K562 (cell line): ENCODE data around the gene GNG3. TPM values are rescaled to one million over a fixed set of nuclear protein-coding genes. Genes with fewer than 3 reads are reported as not detected.

Experiments used
- ATAC-seq: fragments of 200-7000 bp; cut with Tn5 transposase; 3 replicates; pipeline ENCODE4 v1.9.1; 2020; ENCODE audit warnings: moderate library complexity
- BruUV-seq: library from RNA; stranded (reverse); fragments of 400-500 nt; replicated peaks from 2 replicates; lab custom pipeline; 2021; lab: Mats Ljungman, UMichigan
- CTCF ChIA-PET: fragments of 300-600 bp; formaldehyde crosslinking; extraction: SDS; loops from one replicate; lab custom pipeline; 2021; ENCODE audit warnings: low intra/inter-chr PET ratio; lab: Yijun Ruan, JAX
- POLR2A ChIA-PET: fragments of 300-600, 350-650 bp; sonication (Branson Sonifier 250); formaldehyde crosslinking; extraction: SDS; loops from one replicate; lab custom pipeline; 2021; ENCODE audit warnings: antibody characterized with exemption, inconsistent platforms; lab: Yijun Ruan, JAX
- DNase-seq, 4 experiments: peaks; one replicate each; pipeline versions ENCODE4 v3.0.0 to v3.0.0-alpha.2; 2011 to 2018; ENCODE audit warnings: low spot score in 3 of 4, mixed read lengths in 3 of 4; ENCODE audit errors: extremely low read depth in 1 of 4
- FAIRE-seq: peaks from 2 replicates; lab custom pipeline; 2011; peaks lifted over from hg19 to GRCh38; lab: Jason Lieb, UNC
- H2AFZ ChIP-seq: 2 replicates; pipeline ENCODE4 v1.6.0; 2011; ENCODE audit warnings: low read depth, low read length, control low read depth, inconsistent platforms
- H3K27ac ChIP-seq: fragments of 200-600 bp; 3 replicates; pipeline ENCODE4 v1.8.0; 2011; ENCODE audit warnings: low read depth, mild to moderate bottlenecking, control low read depth, inconsistent platforms, low read length, moderate library complexity, mixed read lengths; ENCODE audit errors: extremely low read depth
- H3K27me3 ChIP-seq, 2 experiments: fragments of 300-600 bp in 1 of 2; 2 replicates in 1 of 2; 3 replicates in 1 of 2; pipeline versions ENCODE4 v1.6.0 to v1.8.0; 2011; ENCODE audit warnings: inconsistent platforms in 2 of 2, low read length in 2 of 2, mild to moderate bottlenecking in 1 of 2, mixed read lengths in 1 of 2, moderate library complexity in 1 of 2; ENCODE audit not compliant: control insufficient read depth in 2 of 2, insufficient read depth in 2 of 2
- H3K36me3 ChIP-seq: fragments of 300-600 bp; 3 replicates; pipeline ENCODE4 v1.8.0; 2011; ENCODE audit warnings: mild to moderate bottlenecking, low read length, inconsistent platforms; ENCODE audit not compliant: control insufficient read depth, insufficient read depth
- H3K4me1 ChIP-seq, 2 experiments: fragments of 200-600 bp in 1 of 2; replicated peaks in 1 of 2; 2 replicates in 1 of 2; 3 replicates in 1 of 2; pipeline versions ENCODE4 v1.5.1 to v1.8.0; 2011; ENCODE audit warnings: inconsistent platforms in 2 of 2, low read length in 2 of 2, mild to moderate bottlenecking in 1 of 2, mixed read lengths in 1 of 2, moderate library complexity in 1 of 2; ENCODE audit not compliant: control insufficient read depth in 2 of 2, insufficient read depth in 2 of 2
- H3K4me2 ChIP-seq: 2 replicates; pipeline ENCODE4 v1.6.1; 2011; ENCODE audit warnings: low read length, control low read depth, inconsistent platforms, mixed read lengths; ENCODE audit not compliant: insufficient read depth
- H3K4me3 ChIP-seq: fragments of 200-600 bp; sonication (generic), shearing (Covaris generic); 2 replicates; pipeline ENCODE4 v1.5.1; 2016; ENCODE audit warnings: control low read depth, inconsistent platforms
- H3K79me2 ChIP-seq: fragments of 200-600 bp; 3 replicates; pipeline ENCODE4 v1.8.0; 2011; ENCODE audit warnings: low read length, inconsistent platforms; ENCODE audit not compliant: control insufficient read depth, insufficient read depth
- H3K9ac ChIP-seq, 2 experiments: 2 replicates each; pipeline versions ENCODE4 v1.6.0 to v1.6.1; 2011; ENCODE audit warnings: low read depth in 2 of 2, low read length in 2 of 2, control low read depth in 1 of 2, inconsistent platforms in 1 of 2, mild to moderate bottlenecking in 1 of 2, mixed read lengths in 1 of 2; ENCODE audit not compliant: insufficient read depth in 1 of 2
- H3K9me1 ChIP-seq: one replicate; pipeline ENCODE4 v1.6.0; 2011; ENCODE audit warnings: inconsistent platforms, mild to moderate bottlenecking, low read length, moderate library complexity; ENCODE audit not compliant: control insufficient read depth, insufficient read depth
- H3K9me3 ChIP-seq: replicated peaks from 2 replicates; pipeline ENCODE4 v1.5.1; 2011; ENCODE audit warnings: low read depth, low read length, inconsistent platforms; ENCODE audit not compliant: control insufficient read depth, insufficient read depth
- H4K20me1 ChIP-seq: replicated peaks from 2 replicates; pipeline ENCODE4 v1.6.1; 2011; ENCODE audit warnings: low read length, inconsistent platforms, mixed read lengths; ENCODE audit not compliant: control insufficient read depth, insufficient read depth
- EP400 ChIP-seq: fragments of 450-650 bp; IDR thresholded peaks from 2 replicates; pipeline ENCODE4 v1.6.1; 2017; ENCODE audit warnings: antibody characterized with exemption, mild to moderate bottlenecking, moderate library complexity
- HDAC1 ChIP-seq, 2 experiments: fragments of 450-650 bp; IDR thresholded peaks; 2 replicates each; pipeline ENCODE4 v1.6.1; 2016 to 2017; ENCODE audit warnings: inconsistent platforms in 1 of 2, mild to moderate bottlenecking in 1 of 2, moderate library complexity in 1 of 2
- HES1 ChIP-seq: fragments of 450-650 bp; IDR thresholded peaks from 2 replicates; pipeline ENCODE4 v1.6.1; 2016; ENCODE audit warnings: low read depth, mild to moderate bottlenecking, moderate library complexity
- NCOA4 ChIP-seq: fragments of 450-650 bp; IDR thresholded peaks from 2 replicates; pipeline ENCODE4 v1.6.1; 2018; ENCODE audit warnings: mild to moderate bottlenecking; ENCODE audit not compliant: partially characterized antibody
- NEUROD1 ChIP-seq: fragments of 150-350 bp; IDR thresholded peaks from 2 replicates; pipeline ENCODE4 v1.6.1; 2014; ENCODE audit warnings: borderline replicate concordance, low read length, low read depth; ENCODE audit not compliant: partially characterized antibody
- NFYB ChIP-seq: IDR thresholded peaks from 2 replicates; pipeline ENCODE4 v1.6.1; 2011; ENCODE audit warnings: mild to moderate bottlenecking, moderate library complexity; ENCODE audit not compliant: insufficient read length; ENCODE audit errors: extremely low read depth
- POLR3G ChIP-seq: IDR thresholded peaks from 2 replicates; pipeline ENCODE4 v1.6.1; 2011; ENCODE audit not compliant: insufficient read length, insufficient replicate concordance; ENCODE audit errors: extremely low read depth
- PRDM10 ChIP-seq: fragments of 450-650 bp; IDR thresholded peaks from 2 replicates; pipeline ENCODE4 v1.6.1; 2018; ENCODE audit not compliant: partially characterized antibody
- PRPF4 ChIP-seq: fragments of 200-400 bp; formaldehyde crosslinking; IDR thresholded peaks from one replicate; pipeline ENCODE4 v1.6.1; 2017; ENCODE audit warnings: low read length, low read depth, mild to moderate bottlenecking; ENCODE audit not compliant: insufficient read depth, poor library complexity, severe bottlenecking
- XRCC5 ChIP-seq: fragments of 200-400 bp; formaldehyde crosslinking; IDR thresholded peaks from 2 replicates; pipeline ENCODE4 v1.6.1; 2017; ENCODE audit warnings: low read depth, mild to moderate bottlenecking, low read length
- ZNF3 ChIP-seq: fragments of 250-450 bp; sonication (Bioruptor Pico); IDR thresholded peaks from 2 replicates; pipeline ENCODE4 v1.5.0; 2021; ENCODE audit warnings: mild to moderate bottlenecking, moderate library complexity
- ZNF639 ChIP-seq, 2 experiments: fragments of 200-800 bp in 1 of 2; sonication (Bioruptor generic) in 1 of 2; sonication (generic) in 1 of 2; formaldehyde crosslinking in 1 of 2; IDR thresholded peaks in 1 of 2; conservative IDR thresholded peaks in 1 of 2; 2 replicates each; pipeline versions ENCODE4 v1.5.0 to v1.6.1; 2016 to 2020; ENCODE audit warnings: missing compliant biosample characterization in 1 of 2, missing genetic modification characterization in 1 of 2, missing genetic modification reagents in 1 of 2
- WGBS: fragments of 100-300 bp; shearing (Covaris generic); methylation state at CpG from one replicate; pipeline ENCODE4 v1.1.6; 2016; ENCODE audit warnings: low coverage, mixed read lengths; ENCODE audit not compliant: insufficient coverage; ENCODE audit errors: missing lambda C conversion rate; 5-methylcytosine and 5-hydroxymethylcytosine counted together
- in situ Hi-C: fragments of 300-500 bp; cut with MboI; formaldehyde crosslinking; loops from 4 replicates; pipeline ENCODE4 v1.15.0; 2018; ENCODE audit warnings: inconsistent platforms, mixed read lengths
- intact Hi-C: fragments of 100-400 bp; cut with micrococcal nuclease; formaldehyde crosslinking; loops from 2 replicates; pipeline ENCODE4 v1.14.2; 2022
- polyA plus RNA-seq, 8 experiments: library from polyadenylated mRNA; depleted of rRNA in 4 of 8; stranded (reverse) in 5 of 8; unstranded in 3 of 8; fragments of >200 nt; fragmentation: Nextera tagmentation in 2 of 8; fragmentation: Illumina TruSeq in 1 of 8; extraction: Ambion mirVana in 2 of 8; extraction: Trizol in 1 of 8; gene quantifications; 2 replicates each; pipeline versions ENCODE4 v1.2.1 to v1.2.3, GENCODE V29; 2011 to 2014; ENCODE audit warnings: inconsistent platforms in 1 of 8, missing spikeins in 1 of 8
- total RNA-seq, 7 experiments: library from RNA; depleted of rRNA in 6 of 7; stranded (reverse); fragments of >200 nt in 6 of 7; fragmentation: Illumina TruSeq in 2 of 7; extraction: Trizol in 2 of 7; gene quantifications; 2 replicates each; pipeline versions ENCODE4 v1.2.1 to v1.2.3, GENCODE V29; 2011 to 2021; ENCODE audit warnings: low replicate concordance in 1 of 7

GNG3 gene
- total and polyA plus RNA-seq, 9 of the 15 experiments (the other 6 are each of a cell fraction or from before 2014, with no cell fraction given) = 0.07 TPM; not detected in 8

GRCh38 chr11:62727872-62728170 lies 20.3 kb downstream of the GNG3 start:
- CTCF ChIA-PET = interaction anchor here (1.1 kb wide), 1 partner anchor 60 kb away, joined by 4 read pairs; the partner anchor contains the start of gene TMEM179B
- in situ Hi-C loops (no loop called here), intact Hi-C loops (loop anchor here (1.0 to 10.0 kb wide), 7 partner anchors 21 to 136 kb away; partner anchors contain the start of genes BSCL2, GNG3, POLR2G and TMEM179B)
- FAIRE-seq (peak; percentile 91), DNase-seq (peak; percentile 61 to 97 (median 81)), ATAC-seq (peak; percentile 80)
- Histone ChIP-seq H3K9me1 (no peaks in the 10 kb centered on the region), H3K4me2 (peak overlapping the region; percentile 100), H3K27me3 (no peaks in the 10 kb centered on the region), H2AFZ (peak overlapping the region; percentile 100), H3K9ac (peak overlapping the region; percentile 98 to 100), H3K4me3 (peak overlapping the region; percentile 90), H3K36me3 (peaks cover 49% of the 10 kb centered on the region), H3K79me2 (peaks cover 70% of the 10 kb centered on the region), H3K4me1 (peaks cover 13 to 19% of the 10 kb centered on the region in 2 experiments; a peak in 4 of 5 replicates), H4K20me1 (peaks cover 6% of the 10 kb centered on the region; the same call in 1 of the 2 replicates), H3K27ac (peak overlapping the region; percentile 99), H3K9me3 (no peaks in the 10 kb centered on the region)
- WGBS = under 1% methylated on average over 20 of the region's 20 CpGs
- POLR2A ChIA-PET = interaction anchor here (0.6 to 4.5 kb wide), 30 partner anchors 10 to 269 kb away, joined by 3 to 31 read pairs (median 4); partner anchors contain the start of genes BSCL2, C11orf98, CSKMT and EEF1G
- BruUV-seq = no TSS peak
- TF ChIP-seq NEUROD1 = peak; percentile 72
- peak; percentile 56; the same call in 1 of the 2 replicates for TF ChIP-seq HES1
- TF ChIP-seq NCOA4 = no peak
- no peak for TF ChIP-seq ZNF3 (CRISPR knock-in tag)
- 0 out of 2 replicates have a peak, but pooled peaks have one; percentile 79 for TF ChIP-seq EP400
- TF ChIP-seq ZNF639 (CRISPR knock-in tag; conservative IDR thresholded peaks at IDR 0.05 in 1 of 2, IDR thresholded peaks at IDR 0.05 in 1 of 2) = no peak
- TF ChIP-seq NFYB = peak; percentile 99
- TF ChIP-seq PRPF4 = no peak
- TF ChIP-seq XRCC5 = 0 out of 2 replicates have a peak, but pooled peaks have one; percentile 19
- peak; percentile 90 for TF ChIP-seq PRDM10
- TF ChIP-seq HDAC1 (IDR thresholded peaks at IDR 0.05) = no peak
- no peak for TF ChIP-seq POLR3G
